ENCODE data around the gene CYYR1.

Gene CYYR1

GRCh38 chr21:26499495-26499894, 73.6 kb downstream of the CYYR1 start:
- H3K27ac ChIP-seq: no peak overlapping the region
- TF ChIP-seq CTCF (conservative IDR thresholded peaks at IDR 0.05): no peak

GRCh38 chr21:26495283-26495849, 77.7 kb downstream of the CYYR1 start:
- H3K27ac ChIP-seq: no peak overlapping the region
- TF ChIP-seq CTCF (conservative IDR thresholded peaks at IDR 0.05): no peak

- no peak for TF ChIP-seq CTCF (conservative IDR thresholded peaks at IDR 0.05)
- no peak overlapping the region for H3K27ac ChIP-seq
These were observed 81.4 kb downstream of the CYYR1 start for GRCh38 chr21:26491663-26492062.

- H3K27ac ChIP-seq: no peak overlapping the region
- TF ChIP-seq CTCF (conservative IDR thresholded peaks at IDR 0.05): no peak
These were observed 82.3 kb downstream of the CYYR1 start for GRCh38 chr21:26490771-26491170.

- peak; percentile 12; the same call in 1 of the 2 replicates for TF ChIP-seq CTCF (conservative IDR thresholded peaks at IDR 0.05)
- no peak overlapping the region for H3K27ac ChIP-seq
These were observed 83.3 kb downstream of the CYYR1 start for GRCh38 chr21:26489781-26490180.

GRCh38 chr21:26487981-26488480, 85.1 kb downstream of the CYYR1 start:
- no peak overlapping the region for H3K27ac ChIP-seq
- TF ChIP-seq CTCF (conservative IDR thresholded peaks at IDR 0.05): no peak

GRCh38 chr21:26473471-26473870, 99.6 kb downstream of the CYYR1 start:
- H3K27ac ChIP-seq: no peak overlapping the region
- no peak for TF ChIP-seq CTCF (conservative IDR thresholded peaks at IDR 0.05)
